Measurements from ENCODE around the gene IRF4.

The IRF4 gene

DNA sequence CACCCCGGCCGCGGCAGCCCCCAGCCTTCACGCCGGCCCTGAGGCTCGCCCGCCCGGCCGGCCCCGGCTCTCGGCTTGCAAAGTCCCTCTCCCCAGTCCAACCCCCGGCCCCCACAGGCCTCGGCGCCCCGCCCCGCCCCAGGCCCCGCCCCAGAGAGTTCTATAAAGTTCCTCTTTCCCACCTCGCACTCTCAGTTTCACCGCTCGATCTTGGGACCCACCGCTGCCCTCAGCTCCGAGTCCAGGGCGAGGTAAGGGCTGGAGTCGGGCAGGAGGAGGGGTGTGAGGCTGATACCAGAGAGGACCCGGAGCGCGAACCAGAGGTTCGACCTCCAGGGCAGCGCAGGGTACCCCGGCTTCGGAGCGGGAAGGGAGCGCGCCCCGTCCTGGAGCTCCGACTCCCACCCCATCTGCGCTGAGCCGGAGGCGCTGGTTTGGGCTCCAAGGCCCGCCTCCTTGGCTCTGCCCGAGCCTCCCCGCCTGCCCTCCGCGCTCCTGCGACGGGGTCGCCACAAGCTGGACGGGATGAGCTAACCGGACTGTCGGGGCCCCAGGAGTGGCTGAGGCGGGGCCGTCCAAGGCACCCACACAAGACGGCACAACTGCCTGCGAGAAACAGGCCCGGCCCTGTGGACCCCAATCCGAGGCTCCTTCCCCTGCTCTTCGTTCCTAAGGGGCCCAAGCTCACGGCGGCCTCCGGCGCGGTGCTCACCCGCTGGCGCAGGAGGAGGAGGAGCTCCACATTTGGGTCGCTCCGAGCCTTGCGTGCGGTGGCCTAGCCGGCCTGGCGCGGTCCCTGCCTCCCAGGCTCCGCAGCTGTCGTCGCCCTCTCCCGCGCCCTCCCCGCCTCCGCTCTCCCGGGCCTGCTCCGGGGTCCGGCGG, at the start of gene IRF4:
IRF4 (plus strand) TSS at position 194 of the 882 bp plus-strand sequence. CDS start 1,401 bp downstream, outside the sequence.
- no peak for DNase-seq

GRCh38 chr6:341914-342831, 49.4 kb upstream of the IRF4 start:
- no peak for DNase-seq

- no peak for DNase-seq
Measured at GRCh38 chr6:342832-343179, 48.7 kb upstream of the IRF4 start.

DNA sequence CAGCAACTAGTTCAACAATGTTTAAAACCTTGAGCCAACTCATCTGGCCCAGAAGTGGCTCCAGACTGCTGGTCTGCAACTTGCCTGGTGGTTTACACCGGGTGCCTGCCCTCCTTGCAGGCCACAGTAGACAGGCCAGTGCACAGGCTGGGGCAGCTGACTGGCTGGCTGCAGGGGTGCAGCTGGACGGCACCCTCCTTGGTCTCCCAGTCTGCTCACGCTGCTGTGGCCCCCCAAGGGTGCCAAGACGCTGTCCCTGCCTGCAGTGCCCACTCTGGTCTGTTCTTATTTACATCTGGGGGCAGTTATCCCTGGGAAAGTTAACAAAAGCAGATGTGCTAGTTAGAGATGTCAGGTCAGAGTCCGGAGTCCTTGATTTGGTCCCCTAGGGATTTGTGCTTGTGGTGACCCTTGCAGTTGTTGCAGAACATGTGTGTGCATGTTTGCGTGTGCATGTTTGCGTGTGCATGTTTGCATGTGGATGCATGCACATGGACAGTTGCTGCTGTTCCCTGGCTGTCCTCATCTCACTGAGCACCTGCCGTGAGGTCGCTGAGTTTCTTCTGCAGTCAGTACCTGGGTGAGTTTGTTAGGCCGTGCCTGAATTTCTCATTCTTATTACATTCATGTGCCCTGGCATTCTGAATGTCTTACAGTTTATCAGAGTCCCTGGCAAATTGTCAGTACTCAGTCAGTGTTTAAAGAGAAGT, 48.2 kb upstream of the IRF4 start:
- DNase-seq: no peak

GRCh38 chr6:343960-344815, 47.4 kb upstream of the IRF4 start:
- no peak for DNase-seq

DNA sequence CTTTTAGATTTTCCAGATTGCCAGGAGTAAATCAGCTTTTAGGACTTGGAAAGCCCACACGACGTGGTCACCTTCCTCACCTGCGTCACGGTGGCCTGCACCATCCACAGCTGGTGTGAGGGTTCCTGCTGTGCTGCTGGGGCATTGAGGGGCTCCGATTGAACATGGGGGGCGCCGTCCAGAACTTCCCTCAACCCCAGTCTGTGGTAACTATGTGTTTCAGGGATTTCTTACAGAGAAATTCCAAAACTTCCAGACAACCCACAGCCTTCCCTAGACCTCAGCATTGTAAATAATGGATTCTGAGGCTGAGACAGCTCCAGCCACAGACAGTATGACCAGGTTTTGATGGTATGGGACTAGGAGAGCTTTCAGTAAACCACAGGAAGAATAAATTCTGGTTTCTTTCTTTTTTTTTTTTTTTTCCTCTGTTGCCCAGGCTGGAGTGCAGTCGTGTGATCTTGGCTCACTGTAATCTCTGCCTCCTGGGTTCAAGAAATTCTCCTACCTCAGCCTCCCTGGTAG, 46.7 kb upstream of the IRF4 start:
- no peak for DNase-seq

DNA sequence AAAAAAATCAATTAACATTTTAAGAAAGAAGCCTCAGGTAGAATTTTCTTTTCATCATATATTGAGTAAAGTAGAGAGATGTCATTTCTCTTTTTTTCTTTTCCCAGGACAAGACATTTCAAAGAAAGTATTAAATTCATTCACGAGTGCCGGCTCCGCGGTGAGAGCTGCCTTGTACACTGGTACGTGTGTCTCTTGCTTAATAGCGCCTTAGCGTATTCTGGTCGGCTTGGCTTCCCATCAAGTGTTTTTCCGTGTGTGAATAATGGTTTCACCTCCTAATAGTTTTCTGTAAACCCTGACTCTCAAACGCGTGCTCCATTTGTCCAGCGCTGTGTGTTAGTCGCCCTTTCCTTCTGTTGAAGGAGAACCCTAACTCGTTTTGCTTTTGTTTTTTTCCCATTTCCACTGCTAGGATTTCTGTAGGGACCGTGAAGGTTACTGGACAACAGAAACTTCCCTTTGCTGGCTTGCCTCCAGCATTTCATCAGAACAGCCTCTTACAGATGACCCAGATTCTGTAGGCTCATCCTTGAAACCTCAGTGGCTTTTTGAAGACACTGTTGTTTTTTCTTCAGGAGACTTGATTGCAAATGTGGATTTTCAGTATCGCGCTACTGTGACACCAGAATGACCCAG, 45.7 kb upstream of the IRF4 start:
- DNase-seq: no peak

DNA sequence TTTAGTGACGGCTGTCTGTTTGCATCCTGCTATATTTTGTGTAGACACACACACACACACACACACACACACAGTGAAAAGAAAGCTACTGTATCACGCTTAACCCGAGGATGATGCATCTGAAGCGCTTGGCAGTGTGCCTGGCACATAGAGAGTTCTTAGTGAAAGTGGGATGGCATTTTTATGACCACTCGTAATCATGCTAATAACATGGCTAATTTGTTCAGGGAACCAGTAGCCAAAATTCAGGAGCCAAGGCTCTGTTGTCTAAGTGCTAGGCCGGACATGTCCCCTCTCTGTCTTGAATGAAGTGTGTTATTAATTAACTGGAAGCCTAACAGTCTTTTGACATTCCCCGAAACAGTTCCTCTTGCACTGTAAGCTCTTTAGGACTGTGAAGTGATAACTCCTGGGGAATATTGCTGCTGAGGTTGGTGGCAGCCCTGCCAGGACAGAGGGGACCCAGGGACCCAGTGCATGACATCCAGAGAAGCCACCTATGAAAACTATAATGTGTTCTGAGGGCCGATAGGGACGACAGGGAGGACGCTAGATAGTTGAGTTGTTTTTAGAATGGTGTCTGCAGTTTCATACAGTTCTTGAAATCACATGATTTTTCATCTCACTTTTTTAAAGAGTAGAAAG, 45.0 kb upstream of the IRF4 start:
- DNase-seq: no peak

DNA sequence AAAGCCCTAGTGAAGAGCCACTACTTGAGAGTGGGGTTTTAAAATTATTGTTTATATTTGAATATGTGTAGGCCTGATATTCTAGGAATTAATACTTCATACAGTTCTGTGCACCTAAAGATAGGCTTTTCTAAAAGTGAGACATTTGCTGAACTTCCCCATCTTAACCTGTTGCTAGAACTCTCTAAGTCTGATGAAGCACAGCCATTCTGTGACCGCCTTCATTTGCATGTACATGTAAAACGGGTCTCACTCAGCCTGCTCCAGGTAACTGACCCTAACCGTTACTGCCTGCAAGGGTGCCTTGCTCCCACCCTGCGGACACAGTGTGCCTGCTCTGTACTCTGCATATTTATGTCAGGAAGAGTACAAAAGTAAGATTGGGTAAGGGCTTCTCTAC, 44.3 kb upstream of the IRF4 start:
- no peak for DNase-seq

- no peak for DNase-seq
Measured at GRCh38 chr6:347951-348859, 43.3 kb upstream of the IRF4 start.

GRCh38 chr6:348860-349396, 42.6 kb upstream of the IRF4 start:
- DNase-seq: no peak

DNA sequence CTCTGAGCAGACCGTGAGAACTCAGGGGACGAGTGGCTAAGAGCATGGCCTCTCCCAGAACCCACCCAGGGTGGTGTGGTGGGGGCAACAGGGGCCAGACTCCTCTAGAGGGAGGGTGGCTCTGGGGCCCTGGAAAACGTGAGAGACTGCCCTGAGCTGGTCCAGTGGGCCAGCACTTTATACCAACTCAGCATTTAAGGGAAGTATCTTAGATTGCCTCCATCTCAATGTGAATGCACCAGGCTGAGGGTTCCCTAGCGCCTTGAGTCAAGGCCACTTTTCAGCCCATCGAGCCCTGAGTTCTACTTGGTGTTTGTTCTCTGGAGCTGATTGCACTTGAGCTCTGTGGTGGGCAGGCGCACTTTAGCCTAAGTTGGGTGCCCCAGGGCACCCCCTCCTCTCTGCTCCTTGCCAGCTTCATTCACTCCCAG, 42.0 kb upstream of the IRF4 start:
- DNase-seq: no peak

DNA sequence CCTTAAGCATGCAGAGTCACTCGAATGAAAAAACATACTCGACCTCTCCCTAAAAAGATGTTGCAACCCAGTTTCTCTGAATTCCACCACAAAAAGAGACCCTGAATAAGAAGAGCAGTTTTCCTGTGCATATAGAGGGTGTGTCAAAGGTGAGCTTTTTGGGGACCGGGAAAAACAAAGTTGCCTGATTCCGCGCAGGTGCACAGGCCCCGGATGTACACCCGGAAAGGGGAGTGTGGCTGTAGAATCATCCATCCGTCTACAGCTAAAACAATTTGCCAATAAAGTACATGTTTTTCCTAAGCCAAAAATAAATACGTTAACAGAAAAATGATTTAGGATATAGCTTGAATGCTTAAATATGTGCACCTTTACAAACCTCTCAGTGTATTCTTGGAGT, 41.2 kb upstream of the IRF4 start:
- DNase-seq: no peak

GRCh38 chr6:351011-351866, 40.3 kb upstream of the IRF4 start:
- DNase-seq: no peak

- DNase-seq: no peak
Measured at GRCh38 chr6:351867-352289, 39.7 kb upstream of the IRF4 start.

GRCh38 chr6:352474-352873, 39.1 kb upstream of the IRF4 start:
- no peak for DNase-seq

DNA sequence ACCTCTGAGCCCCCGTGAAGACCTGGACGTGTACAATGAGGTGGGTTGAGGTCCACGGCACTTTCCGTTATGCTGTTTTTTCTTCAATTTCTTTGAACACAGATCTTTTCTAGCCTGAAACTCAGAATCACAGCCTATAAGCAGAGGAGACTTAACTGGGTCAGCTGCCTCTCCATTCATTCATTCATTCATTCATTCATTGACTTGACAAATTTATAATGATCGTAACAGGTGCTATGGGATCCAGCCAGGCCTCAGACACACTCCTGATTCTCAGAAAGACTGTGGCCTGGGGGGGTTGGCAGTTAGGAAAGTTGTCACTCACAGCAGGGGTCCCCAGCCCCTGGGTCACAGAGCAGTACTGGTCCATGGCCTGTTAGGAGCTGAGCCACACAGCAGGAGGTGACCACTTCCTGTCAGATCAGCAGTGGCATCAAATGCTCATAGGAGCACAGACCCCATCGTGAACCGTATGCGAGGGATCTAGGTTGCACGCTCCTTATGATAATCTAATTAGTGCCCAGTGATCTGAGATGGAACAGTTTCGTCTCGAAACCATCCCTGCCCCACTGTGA, 38.6 kb upstream of the IRF4 start:
- DNase-seq: no peak

Measured in NCI-H1417 treated with DMSO at 0.1 percent for 48 hours (cell line).